Ramos (cell line): ENCODE measurements around the gene DNAJC2.

Source experiments
- in situ Hi-C: fragments of 300-500 bp; cut with MboI; formaldehyde crosslinking; loops from one replicate; pipeline ENCODE4 v1.14.3; 2022; ENCODE audit warnings: low sequenced_read_pairs; ENCODE audit not compliant: unreplicated experiment

DNAJC2 gene

GRCh38 chr7:103344453-103345149 lies at the start of gene DNAJC2:
TSS of gene DNAJC2 (minus strand) at chr7:103344767. CDS start at chr7:103344622, 145 bp downstream.
- in situ Hi-C loops, result no loop called here

- in situ Hi-C loops, result no loop called here
These were observed 47.4 kb upstream of the DNAJC2 start for GRCh38 chr7:103391976-103392375.

GRCh38 chr7:103391150-103391549 lies 46.6 kb upstream of the DNAJC2 start:
- in situ Hi-C loops, result no loop called here

GRCh38 chr7:103389263-103389662 lies 44.7 kb upstream of the DNAJC2 start:
- in situ Hi-C loops, result no loop called here

GRCh38 chr7:103388469-103389140 lies 44.0 kb upstream of the DNAJC2 start:
- in situ Hi-C loops, result no loop called here

GRCh38 chr7:103387242-103387641 lies 42.7 kb upstream of the DNAJC2 start:
- in situ Hi-C loops, result no loop called here

- in situ Hi-C loops, result no loop called here
These were observed 37.5 kb upstream of the DNAJC2 start for GRCh38 chr7:103382032-103382402.

- in situ Hi-C loops, result no loop called here
These were observed 36.9 kb upstream of the DNAJC2 start for GRCh38 chr7:103381280-103382031.

GRCh38 chr7:103380395-103381191 lies 36.0 kb upstream of the DNAJC2 start:
- in situ Hi-C loops, result no loop called here

GRCh38 chr7:103379270-103379975 lies 34.9 kb upstream of the DNAJC2 start:
- in situ Hi-C loops, result no loop called here

GRCh38 chr7:103373866-103374643 lies 29.5 kb upstream of the DNAJC2 start:
- in situ Hi-C loops, result no loop called here

GRCh38 chr7:103369432-103369831 lies 24.9 kb upstream of the DNAJC2 start:
- in situ Hi-C loops, result no loop called here

GRCh38 chr7:103349805-103350204 lies 5.2 kb upstream of the DNAJC2 start:
- in situ Hi-C loops, result no loop called here

- in situ Hi-C loops, result no loop called here
These were observed 4.4 kb upstream of the DNAJC2 start for GRCh38 chr7:103348959-103349358.

GRCh38 chr7:103348452-103348851 lies 3.9 kb upstream of the DNAJC2 start:
- in situ Hi-C loops, result no loop called here

- in situ Hi-C loops, result no loop called here
These were observed 3.1 kb upstream of the DNAJC2 start, which contains the start of gene PSMC2 for GRCh38 chr7:103347507-103348267. TSS of gene PSMC2 (plus strand) at chr7:103347643. CDS start at chr7:103347712, 69 bp downstream.

GRCh38 chr7:103346396-103346795 lies 1.8 kb upstream of the DNAJC2 start:
- in situ Hi-C loops, result no loop called here

- in situ Hi-C loops, result no loop called here
These were observed 662 bp downstream of the DNAJC2 start for GRCh38 chr7:103343758-103344452.
